GM12874 (cell line): Measurements from ENCODE around the gene CMC2.
A peak's percentile ranks its signal among the peaks of the same experiment; 100 is the strongest.

Experiments used
- CTCF ChIP-seq: IDR thresholded peaks from 2 replicates; pipeline ENCODE4 v1.5.1; 2011; ENCODE audit warnings: low read depth, mild to moderate bottlenecking, control low read depth, low read length, moderate library complexity; ENCODE audit not compliant: insufficient read depth

The CMC2 gene

GRCh38 chr16:80938879-80939260, 67.8 kb downstream of the CMC2 start:
- no peak for TF ChIP-seq CTCF

- TF ChIP-seq CTCF: no peak
Measured at GRCh38 chr16:80938004-80938878, 68.4 kb downstream of the CMC2 start.

GRCh38 chr16:80936410-80936809, 70.3 kb downstream of the CMC2 start:
- TF ChIP-seq CTCF: no peak

DNA sequence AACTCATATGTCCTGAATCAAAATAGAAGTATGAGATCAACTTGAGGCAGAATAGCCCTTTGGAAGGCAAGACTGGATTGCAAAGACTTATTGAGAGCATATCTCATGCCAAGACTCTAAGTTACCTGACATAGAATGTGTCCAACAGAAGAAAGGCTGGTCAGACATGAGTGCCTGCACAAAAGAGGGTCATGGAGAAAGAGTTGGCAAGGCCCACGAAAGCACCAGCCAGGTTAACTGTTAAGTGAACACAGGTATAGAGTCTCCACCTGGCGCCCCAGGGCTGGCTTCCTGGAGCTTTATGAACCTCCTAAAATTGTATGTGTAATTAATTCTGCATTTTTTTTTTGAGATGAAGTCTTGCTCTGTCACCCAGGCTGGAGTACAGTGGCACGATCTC, 71.0 kb downstream of the CMC2 start:
- no peak for TF ChIP-seq CTCF

- no peak for TF ChIP-seq CTCF
Measured at GRCh38 chr16:80932708-80933095, 74.0 kb downstream of the CMC2 start.

- no peak for TF ChIP-seq CTCF
Measured at GRCh38 chr16:80931801-80932707, 74.6 kb downstream of the CMC2 start.

- TF ChIP-seq CTCF: peak; percentile 70
Measured at GRCh38 chr16:80924372-80924978, 82.2 kb downstream of the CMC2 start.
